ENCODE data around the gene MRPS6.

Gene MRPS6

GRCh38 chr21:34071683-34072082 is 1.7 kb upstream of the MRPS6 start:
- no peak overlapping the region for H3K4me3 ChIP-seq (ENCODE audit: low read depth, low read length)
- no peak for TF ChIP-seq CTCF (IDR thresholded peaks at IDR 0.05; ENCODE audit: borderline replicate concordance, insufficient read depth, low read depth, low read length)

- TF ChIP-seq CTCF (IDR thresholded peaks at IDR 0.05; ENCODE audit: borderline replicate concordance, insufficient read depth, low read depth, low read length) = no peak
- H3K4me3 ChIP-seq (ENCODE audit: low read depth, low read length) = peak overlapping the region; percentile 52
These were observed 990 bp upstream of the MRPS6 start for GRCh38 chr21:34072145-34073031.

GRCh38 chr21:34073749-34074282 is 438 bp downstream of the MRPS6 start:
- no peak for TF ChIP-seq CTCF (IDR thresholded peaks at IDR 0.05; ENCODE audit: borderline replicate concordance, insufficient read depth, low read depth, low read length)
- peak overlapping the region; percentile 76 for H3K4me3 ChIP-seq (ENCODE audit: low read depth, low read length)

- no peak for TF ChIP-seq CTCF (IDR thresholded peaks at IDR 0.05; ENCODE audit: borderline replicate concordance, insufficient read depth, low read depth, low read length)
- peak overlapping the region; percentile 76 for H3K4me3 ChIP-seq (ENCODE audit: low read depth, low read length)
These were observed 1.1 kb downstream of the MRPS6 start for GRCh38 chr21:34074283-34075090.

- no peak overlapping the region for H3K4me3 ChIP-seq (ENCODE audit: low read depth, low read length)
- TF ChIP-seq CTCF (IDR thresholded peaks at IDR 0.05; ENCODE audit: borderline replicate concordance, insufficient read depth, low read depth, low read length) = no peak
These were observed 1.7 kb downstream of the MRPS6 start for GRCh38 chr21:34075091-34075425.

- H3K4me3 ChIP-seq (ENCODE audit: low read depth, low read length) = no peak overlapping the region
- TF ChIP-seq CTCF (IDR thresholded peaks at IDR 0.05; ENCODE audit: borderline replicate concordance, insufficient read depth, low read depth, low read length) = no peak
These were observed 2.6 kb downstream of the MRPS6 start for GRCh38 chr21:34075760-34076660.

Data from GM12875 (cell line).